Aorta (tissue), 5 donors: ENCODE results near the gene TSSC4. TPM values are rescaled to one million over a fixed set of nuclear protein-coding genes. Genes with fewer than 3 reads are reported as not detected.

Source experiments
- ATAC-seq: fragments of 200-7000 bp; cut with Tn5 transposase; one replicate; pipeline ENCODE4 v1.9.1; 2022; ENCODE audit warnings: moderate library complexity; ENCODE audit not compliant: low FRiP score
- DNase-seq, 2 donors: peaks; one replicate each; pipeline ENCODE4 v3.0.0-alpha.2; 2020
- H3K27ac ChIP-seq, 2 donors: one replicate each; pipeline ENCODE4 v1.5.1; 2013; ENCODE audit warnings: low read length in 2 of 2, mild to moderate bottlenecking in 2 of 2, moderate library complexity in 2 of 2, control low read depth in 1 of 2, inconsistent platforms in 1 of 2, low read depth in 1 of 2
- H3K27me3 ChIP-seq, 2 donors: one replicate each; pipeline ENCODE4 v1.6.1; 2013; ENCODE audit warnings: control low read depth in 1 of 2, low read length in 1 of 2, mild to moderate bottlenecking in 1 of 2, moderate library complexity in 1 of 2; ENCODE audit not compliant: insufficient read depth in 2 of 2, control insufficient read depth in 1 of 2
- H3K36me3 ChIP-seq, 2 donors: one replicate each; pipeline ENCODE4 v1.6.1; 2013; ENCODE audit warnings: control low read depth in 1 of 2, low read length in 1 of 2, mild to moderate bottlenecking in 1 of 2; ENCODE audit not compliant: insufficient read depth in 2 of 2, control insufficient read depth in 1 of 2
- H3K4me1 ChIP-seq, 2 donors: one replicate each; pipeline ENCODE4 v1.6.1; 2013; ENCODE audit warnings: low read length in 2 of 2, control low read depth in 1 of 2, mild to moderate bottlenecking in 1 of 2, moderate library complexity in 1 of 2; ENCODE audit not compliant: insufficient read depth in 2 of 2, control insufficient read depth in 1 of 2
- H3K4me3 ChIP-seq, 2 donors: one replicate each; pipeline ENCODE4 v1.5.1; 2013; ENCODE audit warnings: low read length in 2 of 2, control low read depth in 1 of 2, mild to moderate bottlenecking in 1 of 2
- H3K9me3 ChIP-seq: one replicate; pipeline ENCODE4 v1.6.1; 2013; ENCODE audit warnings: mild to moderate bottlenecking, low read length; ENCODE audit not compliant: control insufficient read depth
- WGBS, 2 donors: extraction: QIAGEN DNeasy Blood & Tissue Kit; methylation state at CpG; one replicate each; pipeline ENCODE4 v1.1.7; 2013; 5-methylcytosine and 5-hydroxymethylcytosine counted together
- intact Hi-C, 2 donors: fragments of 100-400 bp; cut with DNase I; formaldehyde crosslinking; loops; one replicate each; pipeline versions ENCODE4 v1.14.2 to v1.15.0; 2022
- polyA plus RNA-seq, 2 donors: library from polyadenylated mRNA; stranded (reverse); fragments of 200-250 nt; gene quantifications; one replicate each; pipeline ENCODE4 v1.2.3, GENCODE V29; 2013
- total RNA-seq, 2 donors: library from RNA; stranded (reverse); fragmentation: NEBNext Ultra II Directional; extraction: Animal tissue kit (Norgen Biotek cat#: 25700); gene quantifications; one replicate each; pipeline ENCODE4 v1.2.1, GENCODE V29; 2021
- donor health status: healthy with polysubstance abuse.
- donor health status: Bipolar disorder and iron deficiency.
- donor health status: DM: no; HTN: no; CAD: no.
- donor health status: DM: no; HTN: no; CAD: no.
- donor health status: DM: yes; HTN: yes; CAD: no.

Gene TSSC4
- total and polyA plus RNA-seq, 4 donors: 35.2 to 64.4 (median 43.6) TPM

DNA sequence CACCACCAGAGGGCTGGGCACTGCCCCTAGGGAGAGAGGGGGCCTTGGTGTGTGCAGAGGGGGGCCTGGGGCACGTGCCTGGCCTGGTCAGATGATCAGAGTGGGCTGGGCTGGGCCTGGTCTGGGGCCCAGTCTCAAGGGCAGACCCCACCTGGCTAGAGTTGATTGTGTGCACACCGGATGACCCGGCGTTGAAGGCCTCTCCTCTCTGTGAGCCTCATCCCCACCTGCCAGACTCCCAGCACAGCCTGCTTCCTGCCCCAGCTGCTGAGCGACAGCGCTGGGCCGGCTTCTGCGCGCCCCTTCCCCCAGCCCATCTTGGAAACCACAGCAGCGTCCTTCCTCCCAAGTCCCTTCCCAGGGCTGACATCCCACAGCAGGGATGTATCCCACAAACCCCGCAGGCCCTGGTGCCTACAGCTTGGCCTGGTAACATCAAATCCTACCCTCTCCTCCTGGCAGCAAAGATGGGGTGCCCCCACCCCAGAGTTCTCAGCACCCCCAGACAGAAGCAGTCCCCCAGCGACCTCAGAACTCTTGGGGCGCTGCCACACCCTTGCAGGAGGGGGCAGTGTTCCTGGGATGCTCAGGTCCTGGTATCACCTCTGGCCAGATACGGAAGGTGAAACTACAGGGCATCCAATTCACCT, 11.0 kb upstream of the TSSC4 start:
- WGBS, 2 donors: 65 to 67% methylated on average over 14 of the region's 14 CpGs
- Histone ChIP-seq H3K4me3 (no peak overlapping the region), H3K27ac (no peak overlapping the region), H3K4me1 (no peaks in the 10 kb centered on the region), H3K9me3 (no peaks in the 10 kb centered on the region), H3K27me3 (no peaks in the 10 kb centered on the region), H3K36me3 (no peaks in the 10 kb centered on the region)
- ATAC-seq (no peak), DNase-seq (no peak)
- intact Hi-C loops: no loop called here

DNA sequence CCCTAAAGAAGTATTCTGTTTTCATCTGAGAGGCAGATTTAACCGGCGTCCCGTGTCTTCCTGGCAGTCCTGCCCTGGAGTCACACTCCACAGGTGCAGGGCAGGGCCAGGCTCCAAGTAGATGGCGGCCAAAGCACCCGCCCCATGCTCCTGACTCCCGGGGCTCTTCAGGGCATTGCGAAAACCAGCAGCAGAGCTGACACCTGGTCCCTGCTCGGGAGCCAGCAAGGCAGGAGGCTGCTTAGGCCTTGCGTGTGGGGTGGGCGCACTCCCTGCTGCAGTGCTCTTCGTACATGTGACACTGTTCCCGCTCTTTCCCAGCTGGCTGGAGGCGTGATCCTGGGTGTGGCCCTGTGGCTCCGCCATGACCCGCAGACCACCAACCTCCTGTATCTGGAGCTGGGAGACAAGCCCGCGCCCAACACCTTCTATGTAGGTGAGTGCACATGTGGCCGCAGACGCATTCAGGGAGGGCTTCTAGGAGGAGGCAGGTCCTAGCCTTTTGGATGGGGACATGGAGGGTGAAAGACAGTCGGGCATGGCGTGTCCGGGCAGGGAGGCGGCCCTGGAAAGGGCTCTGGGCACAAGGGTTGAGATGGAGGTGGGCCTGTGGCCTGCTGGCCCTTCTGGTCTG, 10.3 kb upstream of the TSSC4 start:
- no peaks in the 10 kb centered on the region for H3K36me3 ChIP-seq
- no peaks in the 10 kb centered on the region for H3K4me1 ChIP-seq
- DNase-seq (no peak), ATAC-seq (no peak)
- no peaks in the 10 kb centered on the region for H3K27me3 ChIP-seq
- H3K9me3 ChIP-seq: no peaks in the 10 kb centered on the region
- peak overlapping the region in 1 of 2 donors; percentile 62 for H3K27ac ChIP-seq
- no peak overlapping the region for H3K4me3 ChIP-seq
- intact Hi-C loops: no loop called here
- 89% methylated on average over 21 to 23 of the region's 23 CpGs for WGBS, 2 donors

DNA sequence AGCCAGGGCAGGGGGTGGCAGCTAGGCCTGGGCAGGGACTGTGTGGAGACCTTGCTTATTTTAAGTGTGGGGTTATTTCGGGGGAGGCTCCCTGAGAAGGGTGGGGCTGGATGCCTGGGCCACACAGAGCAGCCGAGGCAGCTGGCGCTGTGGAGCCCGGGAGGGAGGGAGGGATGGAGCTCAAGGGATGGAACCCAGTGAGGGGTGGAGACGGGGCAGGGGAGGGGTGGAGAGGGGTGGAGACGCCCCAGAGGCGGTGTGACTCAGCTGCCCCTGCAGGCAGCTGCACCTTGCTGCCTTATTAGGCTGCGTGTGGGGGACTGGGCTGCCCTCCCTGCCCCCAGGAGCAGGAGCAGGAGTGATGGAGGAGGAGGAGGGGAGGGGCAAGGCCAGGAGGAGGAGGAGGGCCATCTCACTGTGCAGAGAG, 9.8 kb upstream of the TSSC4 start:
- Histone ChIP-seq H3K27me3 (no peaks in the 10 kb centered on the region), H3K27ac (peak overlapping the region in 1 of 2 donors; percentile 62), H3K4me3 (no peak overlapping the region), H3K4me1 (no peaks in the 10 kb centered on the region), H3K36me3 (no peaks in the 10 kb centered on the region), H3K9me3 (no peaks in the 10 kb centered on the region)
- peak; percentile 50 for ATAC-seq
- DNase-seq: peak; percentile 81 to 86
- 30 to 31% methylated on average over 7 to 8 of the region's 8 CpGs for WGBS, 2 donors
- intact Hi-C loops: no loop called here

DNA sequence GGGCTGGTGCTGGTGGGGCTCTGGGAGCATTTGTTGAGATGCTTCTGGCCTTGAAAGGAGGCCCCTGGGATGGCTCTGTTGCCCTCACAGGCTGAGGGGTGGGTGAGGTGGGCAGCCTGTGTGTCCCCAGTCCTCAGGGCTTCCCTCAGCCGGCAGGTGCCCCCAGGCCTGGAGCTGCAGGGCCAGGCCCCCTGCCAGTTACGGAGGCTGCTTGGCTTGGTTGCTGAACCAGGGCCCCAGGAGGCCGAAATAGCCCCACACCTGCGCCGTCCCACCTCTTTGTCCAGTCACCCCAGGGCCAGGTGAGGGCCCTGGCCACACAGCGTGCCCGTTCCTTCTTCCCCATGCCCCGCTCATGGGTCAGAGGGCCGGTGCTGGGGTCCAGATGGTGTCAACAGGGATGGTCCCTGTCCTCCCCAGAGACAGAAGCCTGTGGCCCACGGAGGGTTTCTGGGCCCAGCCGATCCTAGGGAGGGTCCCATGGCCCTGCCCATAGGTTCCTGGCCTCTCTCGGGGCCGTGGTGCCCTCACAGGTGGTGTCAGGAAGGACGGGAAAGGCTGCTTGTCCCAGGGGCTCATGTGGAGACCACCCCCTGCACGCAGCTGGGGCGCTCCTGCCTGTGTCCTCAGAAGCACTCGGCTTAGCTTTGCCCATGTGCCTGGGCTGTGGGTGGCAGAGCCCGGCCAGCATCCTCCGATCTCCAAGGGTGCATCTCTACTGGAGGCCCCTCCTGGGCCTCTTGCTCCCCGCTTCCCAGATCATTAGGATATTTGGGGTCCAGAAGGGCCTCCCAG, 9.2 kb upstream of the TSSC4 start:
- intact Hi-C loops: no loop called here
- Histone ChIP-seq H3K9me3 (no peaks in the 10 kb centered on the region), H3K36me3 (no peaks in the 10 kb centered on the region), H3K4me1 (no peaks in the 10 kb centered on the region), H3K4me3 (no peak overlapping the region), H3K27me3 (no peaks in the 10 kb centered on the region), H3K27ac (peak overlapping the region in 1 of 2 donors; percentile 4)
- ATAC-seq (no peak), DNase-seq (no peak)
- 89 to 90% methylated on average over 20 of the region's 20 CpGs for WGBS, 2 donors

DNA sequence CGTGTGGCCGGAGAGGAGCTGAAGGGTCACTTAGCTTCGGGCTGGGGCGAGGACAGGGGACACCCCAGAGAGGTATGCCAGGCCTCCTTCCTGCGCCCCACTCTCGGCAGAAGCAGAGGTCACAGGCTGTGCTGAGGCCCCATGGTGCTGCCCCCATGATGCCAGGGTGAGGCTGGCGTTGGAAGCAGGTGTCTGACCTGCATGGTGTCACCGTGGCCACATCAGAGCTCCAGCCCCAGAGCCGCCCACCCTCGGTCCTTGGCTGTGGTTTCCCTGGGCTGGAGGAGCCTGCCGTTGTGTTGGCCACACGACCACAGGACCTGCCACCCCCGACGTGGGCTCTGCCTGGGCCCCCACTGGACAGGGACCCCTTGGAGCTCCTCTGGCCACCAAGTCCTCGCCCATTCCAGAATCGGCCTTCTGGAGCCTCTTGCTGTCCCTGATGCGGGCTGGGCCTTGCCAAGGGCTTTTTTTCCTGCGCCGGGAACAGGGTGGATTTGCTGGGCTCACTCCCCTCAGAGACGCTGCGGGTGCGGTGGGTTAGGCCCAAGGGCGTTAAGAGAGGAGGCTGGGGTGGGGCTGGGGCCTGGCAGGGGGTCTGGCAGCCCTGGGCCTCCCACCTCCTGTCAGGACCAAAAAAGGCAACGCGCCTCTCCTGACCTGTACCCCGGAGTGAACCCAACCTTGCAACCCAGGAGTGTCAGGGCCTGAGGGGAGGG, 8.2 kb upstream of the TSSC4 start:
- 84 to 87% methylated on average over 26 of the region's 26 CpGs for WGBS, 2 donors
- intact Hi-C loops: no loop called here
- no peaks in the 10 kb centered on the region for H3K4me1 ChIP-seq
- DNase-seq (no peak), ATAC-seq (no peak)
- no peak overlapping the region for H3K4me3 ChIP-seq
- no peaks in the 10 kb centered on the region for H3K27me3 ChIP-seq
- no peaks in the 10 kb centered on the region for H3K36me3 ChIP-seq
- H3K27ac ChIP-seq: no peak overlapping the region
- H3K9me3 ChIP-seq: no peaks in the 10 kb centered on the region

DNA sequence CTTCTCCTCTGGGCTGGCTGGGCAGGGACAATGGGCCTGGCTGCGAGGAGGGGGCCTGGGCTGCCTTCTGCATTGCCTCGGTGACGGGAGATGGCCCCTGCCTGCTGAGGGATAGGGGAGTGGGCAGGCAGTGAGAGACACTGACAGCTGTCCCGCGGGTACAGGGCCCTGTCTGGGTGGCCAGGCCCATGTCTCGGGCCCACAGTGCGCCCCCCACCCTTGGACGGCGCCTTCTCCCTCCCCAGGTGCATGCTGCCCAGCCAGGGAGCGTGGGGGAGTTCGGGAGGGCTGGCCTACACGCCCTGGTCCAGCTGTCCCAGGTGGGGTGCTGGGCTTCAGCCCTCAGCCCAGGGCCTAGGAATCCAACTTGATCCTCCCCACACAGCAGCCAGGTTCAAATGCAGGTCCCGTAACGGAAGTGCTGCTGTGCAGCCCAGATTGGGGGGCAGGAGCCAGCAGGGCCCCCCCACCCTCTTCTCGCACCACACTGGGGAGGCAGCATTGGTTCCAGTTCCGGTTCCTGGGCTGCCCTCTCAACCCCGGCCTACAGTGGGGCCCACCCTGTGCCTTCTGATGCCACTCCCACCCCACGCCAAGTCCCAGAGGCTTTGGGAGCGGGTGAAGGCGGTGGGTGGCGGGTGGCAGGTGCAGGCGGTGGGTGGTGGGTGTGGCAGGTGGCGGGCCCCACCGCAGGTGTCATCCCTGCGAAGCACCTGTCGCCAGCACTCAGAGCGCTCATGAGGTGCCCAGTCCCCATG, 7.3 kb upstream of the TSSC4 start:
- Histone ChIP-seq H3K36me3 (no peaks in the 10 kb centered on the region), H3K27ac (no peak overlapping the region), H3K9me3 (no peaks in the 10 kb centered on the region), H3K4me3 (no peak overlapping the region), H3K27me3 (no peaks in the 10 kb centered on the region), H3K4me1 (no peaks in the 10 kb centered on the region)
- 87 to 90% methylated on average over 25 to 27 of the region's 27 CpGs for WGBS, 2 donors
- ATAC-seq (no peak), DNase-seq (no peak)
- intact Hi-C loops: no loop called here

DNA sequence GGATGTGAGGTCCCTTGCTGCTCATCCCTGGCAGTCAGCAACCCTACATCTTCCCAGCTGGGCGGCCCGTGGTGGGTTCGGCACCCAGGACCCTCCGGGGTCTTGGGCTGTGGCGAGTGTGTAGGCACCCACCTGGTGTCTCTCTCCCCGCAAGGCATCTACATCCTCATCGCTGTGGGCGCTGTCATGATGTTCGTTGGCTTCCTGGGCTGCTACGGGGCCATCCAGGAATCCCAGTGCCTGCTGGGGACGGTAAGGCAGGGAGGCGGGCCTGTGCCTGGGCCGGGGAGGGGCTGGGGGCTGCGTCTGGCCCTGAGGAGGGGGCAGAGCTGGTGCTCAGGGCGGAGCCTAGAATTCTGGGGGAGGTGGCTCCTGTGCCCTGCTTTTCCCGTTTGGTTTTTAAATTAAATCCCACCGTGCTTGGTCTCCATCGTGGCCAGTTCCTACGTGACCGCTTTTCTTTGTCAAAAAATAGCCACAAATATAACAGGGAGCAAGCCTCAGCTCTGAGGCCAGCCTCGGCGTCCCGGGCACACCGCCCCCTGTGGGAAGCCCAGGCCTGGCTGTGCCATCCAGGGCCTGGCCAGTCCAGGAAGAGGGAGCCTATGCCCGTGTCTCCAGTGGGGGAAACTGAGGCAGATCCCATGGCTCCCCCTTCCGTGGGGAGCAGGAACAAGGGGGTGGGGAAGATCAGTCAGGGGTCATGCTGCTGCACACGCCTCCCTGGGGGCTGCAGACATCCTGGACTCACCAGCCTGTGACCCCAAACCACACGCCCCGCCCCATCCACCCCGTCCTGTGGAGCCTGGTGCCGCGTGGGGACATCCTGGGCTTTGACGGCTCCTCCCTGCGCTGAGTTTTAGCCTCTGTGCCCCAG, 6.4 kb upstream of the TSSC4 start:
- WGBS, 2 donors: 78 to 79% methylated on average over 34 of the region's 34 CpGs
- intact Hi-C loops: no loop called here
- ATAC-seq: no peak

More for the DNA sequence above, 6.4 kb upstream of the TSSC4 start:
- Histone ChIP-seq H3K27ac (no peak overlapping the region), H3K4me1 (no peaks in the 10 kb centered on the region), H3K36me3 (no peaks in the 10 kb centered on the region), H3K4me3 (no peak overlapping the region), H3K27me3 (no peaks in the 10 kb centered on the region), H3K9me3 (no peaks in the 10 kb centered on the region)
- no peak for DNase-seq
